Measurements from ENCODE around the gene OR8B4.
"Not testable (repeated sequence)": the region's sequence is repeated elsewhere in the genome, so short reads cannot be mapped to it uniquely, and the experiment has no call there.

The OR8B4 gene

GRCh38 chr11:124405581-124405980, 19.1 kb downstream of the OR8B4 start:
- no peak for DNase-seq (ENCODE audit: low read depth)

GRCh38 chr11:124403186-124403585, 21.5 kb downstream of the OR8B4 start:
- DNase-seq (ENCODE audit: low read depth): not testable (repeated sequence)

GRCh38 chr11:124402326-124402922, 22.2 kb downstream of the OR8B4 start:
- peak; percentile 69 for DNase-seq (ENCODE audit: low read depth)

- DNase-seq (ENCODE audit: low read depth): no peak
Measured at GRCh38 chr11:124398924-124399323, 25.7 kb downstream of the OR8B4 start, which contains the start of gene OR8B3. Gene OR8B3, minus strand, starts transcription at chr11:124399024. Its CDS starts 1,673 bp downstream, at chr11:124397351.

GRCh38 chr11:124396847-124397246, 27.8 kb downstream of the OR8B4 start:
- DNase-seq (ENCODE audit: low read depth): not testable (repeated sequence)

- DNase-seq (ENCODE audit: low read depth): no peak
Measured at GRCh38 chr11:124394408-124394807, 30.3 kb downstream of the OR8B4 start.

- DNase-seq (ENCODE audit: low read depth): no peak
Measured at GRCh38 chr11:124384399-124384798, 40.3 kb downstream of the OR8B4 start, which contains the start of gene OR8B2. Gene OR8B2, minus strand, starts transcription at chr11:124384499. Its CDS starts 1,156 bp downstream, at chr11:124383343.

- DNase-seq (ENCODE audit: low read depth): not testable (repeated sequence)
Measured at GRCh38 chr11:124382857-124383256, 41.8 kb downstream of the OR8B4 start.

- DNase-seq (ENCODE audit: low read depth): no peak
Measured at GRCh38 chr11:124380585-124380984, 44.1 kb downstream of the OR8B4 start.

- DNase-seq (ENCODE audit: low read depth): no peak
Measured at GRCh38 chr11:124376280-124376679, 48.4 kb downstream of the OR8B4 start.
